Measurements from ENCODE around the gene ZNF664.
A peak's percentile ranks its signal among the peaks of the same experiment; 100 is the strongest.

The ZNF664 gene

DNA sequence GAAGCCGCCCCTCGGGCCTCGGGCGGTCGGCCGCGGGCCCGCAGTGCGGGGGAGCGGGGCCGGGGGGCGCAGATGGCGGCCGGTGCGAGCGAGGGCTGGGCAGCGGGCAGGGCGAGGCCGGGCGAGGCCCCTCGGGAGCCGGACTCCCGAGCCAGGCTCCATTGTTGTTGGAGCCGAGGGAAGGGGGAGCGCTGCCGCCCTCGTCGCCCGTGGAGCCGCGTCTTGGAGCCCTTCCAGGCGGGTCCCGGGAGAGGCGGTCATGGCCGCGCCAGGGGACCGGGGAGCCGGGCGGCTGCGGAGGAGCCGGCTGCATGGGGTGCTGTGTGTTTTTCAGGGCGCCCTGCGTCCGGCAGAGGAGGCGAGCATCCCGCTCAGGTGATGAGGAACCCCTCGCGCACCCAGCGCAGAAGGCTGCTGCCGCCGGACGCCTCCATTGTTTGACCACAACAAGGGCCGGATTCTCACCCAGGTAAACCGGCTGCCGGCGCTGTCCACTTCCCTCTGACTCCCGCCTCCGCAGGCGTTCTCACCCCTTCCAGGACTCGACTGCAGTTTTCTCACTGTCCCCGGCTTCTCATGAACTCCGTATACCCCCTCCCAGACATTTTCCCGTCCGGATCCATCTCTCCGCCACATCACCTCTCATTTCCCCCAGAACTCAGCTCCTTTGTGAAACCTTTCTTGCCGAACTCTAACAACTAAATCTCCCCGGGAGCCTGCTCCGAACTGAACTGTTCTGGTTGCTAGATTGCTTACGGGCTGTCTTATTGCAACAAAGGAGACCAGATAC lies 732 bp downstream of the ZNF664 start:
- peak overlapping the region; percentile 86 for H3K4me2 ChIP-seq
- H2AFZ ChIP-seq (ENCODE audit: low read depth): peak overlapping the region; percentile 47; the same call in 1 of the 2 replicates
- H3K4me3 ChIP-seq (IDR thresholded peaks at IDR 0.05; ENCODE audit: insufficient read depth, low read depth, low read length): no peak overlapping the region
- H3K36me3 ChIP-seq (ENCODE audit: insufficient read depth): no peaks in the 10 kb centered on the region
- H3K27me3 ChIP-seq (ENCODE audit: insufficient read depth, low read depth): no peaks in the 10 kb centered on the region
- peak overlapping the region; percentile 42; the same call in 1 of the 2 replicates for H3K9ac ChIP-seq
- H4K20me1 ChIP-seq (ENCODE audit: insufficient read depth): no peaks in the 10 kb centered on the region
- H3K79me2 ChIP-seq (ENCODE audit: insufficient read depth, low read depth): peaks cover 12% of the 10 kb centered on the region; the same call in 1 of the 2 replicates
- TF ChIP-seq CTCF (conservative IDR thresholded peaks at IDR 0.05; ENCODE audit: low read depth, low read length): no peak
- H3K4me1 ChIP-seq (ENCODE audit: low read depth, poor library complexity, severe bottlenecking): peaks cover 23% of the 10 kb centered on the region
- H3K27ac ChIP-seq: no peak overlapping the region

DNA sequence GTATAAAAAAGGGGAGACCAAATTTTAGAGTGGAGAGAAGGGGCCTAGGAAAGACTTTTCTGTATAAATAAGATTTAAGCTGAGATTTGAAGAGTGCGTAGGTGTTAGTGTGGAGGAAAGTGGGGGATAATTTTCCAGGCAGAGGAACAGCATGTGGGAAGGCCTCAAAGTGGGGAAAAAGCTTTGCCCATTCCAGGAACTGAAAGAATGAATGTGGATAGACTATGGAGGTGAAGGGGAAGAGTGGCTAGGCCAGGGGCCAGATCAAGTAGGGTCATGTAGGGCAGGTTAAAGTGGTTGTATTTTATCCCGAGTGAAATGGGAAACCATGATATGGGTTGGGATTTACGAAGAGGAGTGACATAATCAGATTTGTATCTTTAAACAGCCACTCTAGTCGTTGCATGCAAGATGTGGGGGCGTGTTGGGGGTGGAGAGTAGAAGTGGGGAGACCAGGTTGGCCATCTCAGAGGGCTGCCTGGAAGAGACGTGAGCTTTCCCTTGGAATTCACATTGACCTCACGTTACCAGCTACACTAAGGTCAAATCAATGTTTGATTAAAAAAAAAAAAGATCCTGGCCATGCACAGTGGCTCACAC lies 3.3 kb downstream of the ZNF664 start:
- Histone ChIP-seq H3K9ac (no peak overlapping the region), H4K20me1 (ENCODE audit: insufficient read depth) (no peaks in the 10 kb centered on the region), H3K27me3 (ENCODE audit: insufficient read depth, low read depth) (no peaks in the 10 kb centered on the region), H3K4me2 (no peak overlapping the region), H3K27ac (no peak overlapping the region), H3K36me3 (ENCODE audit: insufficient read depth) (no peaks in the 10 kb centered on the region), H3K4me1 (ENCODE audit: low read depth, poor library complexity, severe bottlenecking) (peaks cover 13% of the 10 kb centered on the region), H3K79me2 (ENCODE audit: insufficient read depth, low read depth) (peaks cover 12% of the 10 kb centered on the region; the same call in 1 of the 2 replicates), H2AFZ (ENCODE audit: low read depth) (no peak overlapping the region), H3K4me3 (IDR thresholded peaks at IDR 0.05; ENCODE audit: insufficient read depth, low read depth, low read length) (no peak overlapping the region)
- no peak for TF ChIP-seq CTCF (conservative IDR thresholded peaks at IDR 0.05; ENCODE audit: low read depth, low read length)

- Histone ChIP-seq H3K4me1 (ENCODE audit: low read depth, poor library complexity, severe bottlenecking) (peaks cover 19% of the 10 kb centered on the region), H3K4me3 (IDR thresholded peaks at IDR 0.05; ENCODE audit: insufficient read depth, low read depth, low read length) (no peak overlapping the region), H4K20me1 (ENCODE audit: insufficient read depth) (0 out of 2 replicates have a peak, but pooled peaks cover 5% of the 10 kb centered on the region), H3K4me2 (no peak overlapping the region), H2AFZ (ENCODE audit: low read depth) (no peak overlapping the region), H3K27ac (no peak overlapping the region), H3K79me2 (ENCODE audit: insufficient read depth, low read depth) (peaks cover 6% of the 10 kb centered on the region; the same call in 1 of the 2 replicates), H3K9ac (no peak overlapping the region), H3K27me3 (ENCODE audit: insufficient read depth, low read depth) (no peaks in the 10 kb centered on the region), H3K36me3 (ENCODE audit: insufficient read depth) (no peaks in the 10 kb centered on the region)
- no peak for TF ChIP-seq CTCF (conservative IDR thresholded peaks at IDR 0.05; ENCODE audit: low read depth, low read length)
These were observed 6.6 kb downstream of the ZNF664 start for GRCh38 chr12:123979566-123979965.

- no peak overlapping the region for H3K9ac ChIP-seq
- no peak overlapping the region for H3K27ac ChIP-seq
- H3K4me3 ChIP-seq (IDR thresholded peaks at IDR 0.05; ENCODE audit: insufficient read depth, low read depth, low read length): no peak overlapping the region
- H3K27me3 ChIP-seq (ENCODE audit: insufficient read depth, low read depth): no peaks in the 10 kb centered on the region
- peaks cover 9% of the 10 kb centered on the region; the same call in 1 of the 2 replicates for H3K79me2 ChIP-seq (ENCODE audit: insufficient read depth, low read depth)
- peaks cover 14% of the 10 kb centered on the region for H3K4me1 ChIP-seq (ENCODE audit: low read depth, poor library complexity, severe bottlenecking)
- H4K20me1 ChIP-seq (ENCODE audit: insufficient read depth): 0 out of 2 replicates have a peak, but pooled peaks cover 5% of the 10 kb centered on the region
- no peaks in the 10 kb centered on the region for H3K36me3 ChIP-seq (ENCODE audit: insufficient read depth)
- no peak overlapping the region for H3K4me2 ChIP-seq
- no peak overlapping the region for H2AFZ ChIP-seq (ENCODE audit: low read depth)
- TF ChIP-seq CTCF (conservative IDR thresholded peaks at IDR 0.05; ENCODE audit: low read depth, low read length): no peak
These were observed 9.3 kb downstream of the ZNF664 start for GRCh38 chr12:123982269-123982668.
